ENCODE results near the gene TRIM8.

- TF ChIP-seq POLR2A (IDR thresholded peaks at IDR 0.05; ENCODE audit: low read length) (no peak), GATA1 (IDR thresholded peaks at IDR 0.05; ENCODE audit: low read depth, low read length) (no peak)
Measured at GRCh38 chr10:102595897-102596296, 48.4 kb upstream of the TRIM8 start.
